OCI-LY1 (cell line): ENCODE measurements around the gene DHX8.

Experiments used
- CTCF ChIP-seq: fragments of 200-600 bp; sonication (generic), shearing (Covaris generic); IDR thresholded peaks from 2 replicates; pipeline ENCODE4 v1.5.1; 2017; ENCODE audit warnings: mild to moderate bottlenecking, antibody characterized with exemption, low read length, moderate library complexity, mixed read lengths
- EZH2 ChIP-seq: fragments of 200-600 bp; sonication (generic), shearing (Covaris generic); IDR thresholded peaks from 2 replicates; pipeline ENCODE4 v1.8.0; 2017; ENCODE audit warnings: borderline replicate concordance, mixed run types, mild to moderate bottlenecking, antibody characterized with exemption, low read length, moderate library complexity, mixed read lengths

- no peak for TF ChIP-seq CTCF
- no peak for TF ChIP-seq EZH2
These were observed 75.0 kb downstream of the DHX8 start for GRCh38 chr17:43558805-43559160.
